CD14-positive monocyte (primary cell): ENCODE results near the gene CDHR5. TPM values are rescaled to one million over a fixed set of nuclear protein-coding genes. Genes with fewer than 3 reads are reported as not detected.

ENCODE experiments used
- DNase-seq, 3 donors: peaks; one replicate each; pipeline ENCODE4 v3.0.0-alpha.2; 2011 to 2022
- H2AFZ ChIP-seq: 2 replicates; pipeline ENCODE4 v1.6.0; 2012; ENCODE audit warnings: mild to moderate bottlenecking, low read depth, low read length, inconsistent platforms; ENCODE audit not compliant: insufficient read depth, poor library complexity, severe bottlenecking
- H3K27ac ChIP-seq, 2 donors: 1 replicate in 1 of 2; 2 replicates in 1 of 2; pipeline ENCODE4 v1.5.1; 2012 to 2013; ENCODE audit warnings: low read length in 2 of 2, control low read depth in 1 of 2, inconsistent platforms in 1 of 2, low read depth in 1 of 2, mild to moderate bottlenecking in 1 of 2
- H3K27me3 ChIP-seq, 2 donors: one replicate each; pipeline versions ENCODE4 v1.6.0 to v1.6.1; 2011 to 2013; ENCODE audit warnings: low read length in 2 of 2; ENCODE audit not compliant: control insufficient read depth in 2 of 2, insufficient read depth in 2 of 2
- H3K36me3 ChIP-seq, 2 donors: replicated peaks in 1 of 2; 1 replicate in 1 of 2; 2 replicates in 1 of 2; pipeline versions ENCODE4 v1.5.1 to v1.6.1; 2012 to 2013; ENCODE audit warnings: low read length in 2 of 2, control low read depth in 1 of 2, inconsistent platforms in 1 of 2, mild to moderate bottlenecking in 1 of 2; ENCODE audit not compliant: insufficient read depth in 2 of 2, control insufficient read depth in 1 of 2
- H3K4me1 ChIP-seq, 2 donors: 1 replicate in 1 of 2; 2 replicates in 1 of 2; pipeline versions ENCODE4 v1.5.1 to v1.6.1; 2012 to 2013; ENCODE audit warnings: low read length in 2 of 2, control low read depth in 1 of 2, inconsistent platforms in 1 of 2, mild to moderate bottlenecking in 1 of 2, moderate library complexity in 1 of 2; ENCODE audit not compliant: insufficient read depth in 2 of 2, control insufficient read depth in 1 of 2
- H3K4me2 ChIP-seq: replicated peaks from 2 replicates; pipeline ENCODE3; 2012; ENCODE audit warnings: low read length, moderate library complexity, mild to moderate bottlenecking; ENCODE audit not compliant: poor library complexity, severe bottlenecking; ENCODE audit errors: extremely low read depth
- H3K4me3 ChIP-seq, 3 experiments: fragments of 200-600 bp in 1 of 3; sonication (generic) in 1 of 3; replicated peaks in 1 of 3; 1 replicate in 2 of 3; 2 replicates in 1 of 3; pipeline ENCODE4 v1.5.1; 2011 to 2013; ENCODE audit warnings: low read length in 3 of 3, mild to moderate bottlenecking in 3 of 3, control low read depth in 2 of 3, low read depth in 2 of 3, inconsistent platforms in 1 of 3, moderate library complexity in 1 of 3
- H3K79me2 ChIP-seq: 2 replicates; pipeline ENCODE4 v1.6.0; 2012; ENCODE audit warnings: mild to moderate bottlenecking, control low read depth, inconsistent platforms, low read length, moderate library complexity; ENCODE audit not compliant: insufficient read depth
- H3K9ac ChIP-seq: 2 replicates; pipeline ENCODE4 v1.6.0; 2017; ENCODE audit warnings: low read length, mild to moderate bottlenecking; ENCODE audit not compliant: insufficient read depth, poor library complexity, severe bottlenecking
- H3K9me3 ChIP-seq, 2 donors: replicated peaks in 1 of 2; 1 replicate in 1 of 2; 2 replicates in 1 of 2; pipeline versions ENCODE4 v1.5.1 to v1.6.1; 2012 to 2013; ENCODE audit warnings: low read length in 2 of 2, control low read depth in 1 of 2; ENCODE audit not compliant: control insufficient read depth in 1 of 2, insufficient read depth in 1 of 2
- H4K20me1 ChIP-seq: 2 replicates; pipeline ENCODE4 v1.6.0; 2012; ENCODE audit warnings: mild to moderate bottlenecking, low read length, control low read depth, moderate library complexity; ENCODE audit not compliant: insufficient read depth
- H3K27ac Mint-ChIP-seq, 7 donors: one replicate each; pipeline ENCODE4 v1.8.0; 2020; ENCODE audit warnings: mild to moderate bottlenecking in 7 of 7, mixed read lengths in 7 of 7, moderate library complexity in 6 of 7, inconsistent platforms in 2 of 7
- H3K27me3 Mint-ChIP-seq, 3 donors: one replicate each; pipeline ENCODE4 v1.8.0; 2021 to 2022; ENCODE audit warnings: low read depth in 3 of 3, mild to moderate bottlenecking in 3 of 3, mixed read lengths in 3 of 3, moderate library complexity in 3 of 3, inconsistent platforms in 1 of 3
- H3K36me3 Mint-ChIP-seq, 2 donors: one replicate each; pipeline ENCODE4 v1.8.0; 2020; ENCODE audit warnings: mixed read lengths in 2 of 2, inconsistent platforms in 1 of 2, mild to moderate bottlenecking in 1 of 2
- H3K4me1 Mint-ChIP-seq: one replicate; pipeline ENCODE4 v1.8.0; 2020; ENCODE audit warnings: mild to moderate bottlenecking, mixed read lengths
- H3K4me3 Mint-ChIP-seq, 2 donors: one replicate each; pipeline ENCODE4 v1.8.0; 2020; ENCODE audit warnings: mild to moderate bottlenecking in 2 of 2, mixed read lengths in 2 of 2, moderate library complexity in 1 of 2
- H3K9me3 Mint-ChIP-seq, 7 donors: one replicate each; pipeline ENCODE4 v1.8.0; 2020 to 2022; ENCODE audit warnings: mixed read lengths in 7 of 7, mild to moderate bottlenecking in 6 of 7, moderate library complexity in 6 of 7, inconsistent platforms in 2 of 7
- WGBS: methylation state at CpG from one replicate; pipeline ENCODE4 v1.1.5; 2013; ENCODE audit warnings: missing lambda C conversion rate; ENCODE audit not compliant: insufficient coverage; 5-methylcytosine and 5-hydroxymethylcytosine counted together
- intact Hi-C, 2 donors: fragments of 100-400 bp; cut with micrococcal nuclease; formaldehyde crosslinking; loops; one replicate each; pipeline versions ENCODE4 v1.15.0 to v1.15.1; 2023
- polyA plus RNA-seq, 3 donors: library from polyadenylated mRNA; depleted of rRNA in 1 of 3; unstranded in 2 of 3; stranded (reverse) in 1 of 3; fragments of 300-500 nt in 2 of 3; fragments of >200 nt in 1 of 3; fragmentation: Illumina TruSeq in 2 of 3; gene quantifications; 1 replicate in 2 of 3; 2 replicates in 1 of 3; pipeline ENCODE4 v1.2.3, GENCODE V29; 2012 to 2021
- TF ChIP-seq, protein P1 (sequence below): fragments of 200-600 bp; IDR thresholded peaks from one replicate; pipeline ENCODE4 v1.8.0; 2022; ENCODE audit warnings: antibody characterized with exemption, mild to moderate bottlenecking

Gene CDHR5
- polyA plus RNA-seq, 3 donors = 0.18 to 0.43 (median 0.18) TPM

DNA sequence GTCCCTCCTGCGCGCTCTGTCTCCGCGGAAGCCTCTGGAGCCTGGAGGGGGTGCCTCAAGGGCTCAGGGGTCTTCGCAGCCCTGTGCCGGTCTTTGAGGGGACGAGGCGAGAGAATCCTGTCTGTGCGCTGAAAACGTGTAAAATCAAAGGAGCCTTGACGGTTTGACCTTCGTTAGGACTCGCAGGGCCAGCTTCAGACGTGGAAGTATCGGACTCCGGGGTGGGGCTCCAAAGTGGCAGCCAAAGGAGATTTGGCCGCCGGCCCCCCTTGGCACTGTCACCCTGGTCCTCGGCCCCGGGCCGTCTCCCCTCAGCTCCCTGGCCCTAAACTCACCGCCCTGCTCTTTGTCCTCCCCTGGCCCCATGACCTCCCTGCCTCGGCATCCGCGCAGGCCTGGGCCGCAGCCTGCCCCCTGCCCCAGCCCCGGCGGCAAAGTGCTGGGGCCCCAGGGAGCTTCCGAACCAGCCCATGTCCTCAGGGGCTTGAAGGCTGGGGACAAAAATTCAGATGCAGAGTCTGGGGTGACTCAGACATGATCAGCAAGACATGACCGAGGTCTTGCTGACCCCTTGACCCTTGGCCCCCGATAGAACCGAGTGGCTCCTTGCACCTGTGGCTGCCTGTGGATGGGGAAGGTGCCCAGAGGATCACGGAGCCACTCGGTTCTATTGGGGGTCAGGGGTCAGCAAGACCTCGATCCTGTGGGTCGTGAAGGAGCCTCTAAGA lies 55.4 kb downstream of the CDHR5 start:
- DNase-seq = no peak
- no peaks in the 10 kb centered on the region for H3K79me2 ChIP-seq
- TF ChIP-seq, protein P1, sequence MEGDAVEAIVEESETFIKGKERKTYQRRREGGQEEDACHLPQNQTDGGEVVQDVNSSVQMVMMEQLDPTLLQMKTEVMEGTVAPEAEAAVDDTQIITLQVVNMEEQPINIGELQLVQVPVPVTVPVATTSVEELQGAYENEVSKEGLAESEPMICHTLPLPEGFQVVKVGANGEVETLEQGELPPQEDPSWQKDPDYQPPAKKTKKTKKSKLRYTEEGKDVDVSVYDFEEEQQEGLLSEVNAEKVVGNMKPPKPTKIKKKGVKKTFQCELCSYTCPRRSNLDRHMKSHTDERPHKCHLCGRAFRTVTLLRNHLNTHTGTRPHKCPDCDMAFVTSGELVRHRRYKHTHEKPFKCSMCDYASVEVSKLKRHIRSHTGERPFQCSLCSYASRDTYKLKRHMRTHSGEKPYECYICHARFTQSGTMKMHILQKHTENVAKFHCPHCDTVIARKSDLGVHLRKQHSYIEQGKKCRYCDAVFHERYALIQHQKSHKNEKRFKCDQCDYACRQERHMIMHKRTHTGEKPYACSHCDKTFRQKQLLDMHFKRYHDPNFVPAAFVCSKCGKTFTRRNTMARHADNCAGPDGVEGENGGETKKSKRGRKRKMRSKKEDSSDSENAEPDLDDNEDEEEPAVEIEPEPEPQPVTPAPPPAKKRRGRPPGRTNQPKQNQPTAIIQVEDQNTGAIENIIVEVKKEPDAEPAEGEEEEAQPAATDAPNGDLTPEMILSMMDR = no peak
- no peaks in the 10 kb centered on the region for H4K20me1 ChIP-seq
- Mint-ChIP-seq H3K36me3 (peaks cover 2 to 3% of the 10 kb centered on the region in 2 donors), H3K4me1 (peaks cover 8% of the 10 kb centered on the region), H3K4me3 (peak overlapping the region; percentile 79 to 85), H3K27ac (peak overlapping the region in 2 of 7 donors; percentile 41 to 72), H3K9me3 (peaks cover 0 to 13% (median 0%) of the 10 kb centered on the region in 7 donors), H3K27me3 (peaks cover 28 to 62% (median 55%) of the 10 kb centered on the region in 3 donors)
- H3K4me1 ChIP-seq = peaks cover 9 to 19% of the 10 kb centered on the region in 2 donors
- peaks cover 2 to 41% of the 10 kb centered on the region in 2 donors for H3K27me3 ChIP-seq
- H2AFZ ChIP-seq = peak overlapping the region; percentile 79
- peak overlapping the region; percentile 25 to 73 (median 31) for H3K4me3 ChIP-seq
- 45% methylated on average over 36 of the region's 36 CpGs for WGBS
- H3K9ac ChIP-seq = peak overlapping the region; percentile 46
- H3K4me2 ChIP-seq = peak overlapping the region; percentile 89
- no peaks in the 10 kb centered on the region for H3K9me3 ChIP-seq
- H3K36me3 ChIP-seq = no peaks in the 10 kb centered on the region
- H3K27ac ChIP-seq = no peak overlapping the region
- intact Hi-C loops = no loop called here

DNA sequence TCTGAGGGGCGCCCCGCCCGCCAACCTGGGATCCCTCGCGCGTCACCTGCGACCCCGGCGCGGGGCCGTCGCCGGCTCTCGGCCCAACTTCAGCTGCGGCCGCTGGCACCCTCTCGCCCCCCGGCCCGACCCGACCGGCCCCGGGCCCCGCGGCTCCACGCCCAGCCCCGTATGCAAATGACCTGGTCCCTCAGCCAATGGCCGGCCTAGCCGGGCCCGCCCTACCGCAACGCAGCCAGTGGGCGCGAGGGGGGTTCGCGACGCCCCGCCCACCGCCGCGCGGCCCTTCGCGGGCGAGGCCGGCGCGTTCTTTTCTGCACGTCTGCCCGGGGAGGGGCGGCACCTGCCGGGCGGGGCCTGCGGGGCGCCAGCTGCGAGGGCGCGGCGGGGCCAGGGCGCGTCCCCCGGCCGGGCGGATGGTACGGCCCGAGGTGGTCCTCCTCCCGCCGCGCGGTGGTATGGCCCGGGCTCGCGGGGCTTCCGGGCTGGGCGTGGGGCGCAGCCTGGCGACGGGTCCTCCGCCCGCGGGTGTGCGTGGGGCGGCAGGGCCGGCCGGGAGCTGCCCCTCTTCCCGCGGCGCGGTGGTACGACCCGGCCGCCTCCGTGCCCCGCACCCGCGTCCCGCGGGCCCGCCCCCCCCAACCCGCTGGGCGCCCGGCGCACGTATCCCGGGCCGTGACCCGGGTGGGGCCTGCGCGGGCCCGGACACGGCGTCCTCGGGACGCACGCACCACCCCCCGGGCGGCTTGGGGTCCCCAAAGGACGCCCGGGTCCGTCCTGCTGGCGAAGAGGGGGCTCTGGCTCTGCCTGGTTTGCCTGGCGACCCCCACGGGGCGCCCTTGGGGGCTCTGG lies 56.2 kb downstream of the CDHR5 start:
- Histone ChIP-seq H3K9me3 (no peaks in the 10 kb centered on the region), H3K36me3 (peaks cover 0 to 6% of the 10 kb centered on the region in 2 donors), H3K27me3 (peaks cover 0 to 35% of the 10 kb centered on the region in 2 donors), H3K79me2 (no peaks in the 10 kb centered on the region), H3K9ac (peak overlapping the region; percentile 46), H2AFZ (peak overlapping the region; percentile 79), H3K27ac (no peak overlapping the region), H4K20me1 (peaks cover 5% of the 10 kb centered on the region), H3K4me1 (peaks cover 9 to 19% of the 10 kb centered on the region in 2 donors), H3K4me2 (peak overlapping the region; percentile 89), H3K4me3 (peak overlapping the region; percentile 25 to 73 (median 31))
- intact Hi-C loops = no loop called here
- no peak overlapping the region for H3K27ac Mint-ChIP-seq
- DNase-seq = peak; percentile 78 to 88 (median 88)
- H3K4me3 Mint-ChIP-seq = peak overlapping the region; percentile 79 to 85
- peaks cover 24 to 56% (median 50%) of the 10 kb centered on the region in 3 donors for H3K27me3 Mint-ChIP-seq
- TF ChIP-seq, protein P1 = no peak
- under 1% methylated on average over 123 of the region's 123 CpGs for WGBS
- peaks cover 8% of the 10 kb centered on the region for H3K4me1 Mint-ChIP-seq
- peaks cover 0 to 13% (median 0%) of the 10 kb centered on the region in 7 donors for H3K9me3 Mint-ChIP-seq
- H3K36me3 Mint-ChIP-seq = peaks cover 4 to 10% of the 10 kb centered on the region in 2 donors
